DND-41 (cell line): Measurements from ENCODE around the gene SLC17A2.

Source experiments
- EZH2 ChIP-seq: IDR thresholded peaks from 3 replicates; pipeline ENCODE4 v1.6.1; 2012; ENCODE audit warnings: borderline replicate concordance, low read depth, mild to moderate bottlenecking, moderate library complexity, low read length, inconsistent platforms; ENCODE audit not compliant: severe bottlenecking
- TF ChIP-seq, protein P1 (sequence below): IDR thresholded peaks from 2 replicates; pipeline ENCODE4 v1.5.1; 2012; ENCODE audit warnings: borderline replicate concordance, low read length, moderate library complexity, mild to moderate bottlenecking; ENCODE audit not compliant: poor library complexity, severe bottlenecking; ENCODE audit errors: extremely low read depth

DNA sequence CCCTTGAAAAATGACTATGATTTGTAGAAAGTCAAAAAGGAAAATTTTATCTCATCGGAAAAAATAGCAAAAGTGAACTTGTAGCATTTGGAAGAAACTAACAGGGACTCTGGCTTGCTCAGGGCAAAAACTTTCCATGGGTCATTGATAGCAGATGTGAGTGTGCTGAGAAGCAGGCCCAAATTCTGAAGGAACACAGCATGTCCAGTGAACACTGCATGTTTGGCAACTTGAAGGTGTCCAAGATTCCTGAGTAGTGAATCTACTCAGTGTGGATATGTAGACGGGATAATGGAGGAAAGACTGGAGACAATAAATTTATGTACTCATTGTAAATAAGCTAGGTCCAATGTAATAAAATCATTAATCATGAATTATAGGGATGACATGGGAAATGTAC, 8.2 kb downstream of the SLC17A2 start:
- TF ChIP-seq, protein P1, sequence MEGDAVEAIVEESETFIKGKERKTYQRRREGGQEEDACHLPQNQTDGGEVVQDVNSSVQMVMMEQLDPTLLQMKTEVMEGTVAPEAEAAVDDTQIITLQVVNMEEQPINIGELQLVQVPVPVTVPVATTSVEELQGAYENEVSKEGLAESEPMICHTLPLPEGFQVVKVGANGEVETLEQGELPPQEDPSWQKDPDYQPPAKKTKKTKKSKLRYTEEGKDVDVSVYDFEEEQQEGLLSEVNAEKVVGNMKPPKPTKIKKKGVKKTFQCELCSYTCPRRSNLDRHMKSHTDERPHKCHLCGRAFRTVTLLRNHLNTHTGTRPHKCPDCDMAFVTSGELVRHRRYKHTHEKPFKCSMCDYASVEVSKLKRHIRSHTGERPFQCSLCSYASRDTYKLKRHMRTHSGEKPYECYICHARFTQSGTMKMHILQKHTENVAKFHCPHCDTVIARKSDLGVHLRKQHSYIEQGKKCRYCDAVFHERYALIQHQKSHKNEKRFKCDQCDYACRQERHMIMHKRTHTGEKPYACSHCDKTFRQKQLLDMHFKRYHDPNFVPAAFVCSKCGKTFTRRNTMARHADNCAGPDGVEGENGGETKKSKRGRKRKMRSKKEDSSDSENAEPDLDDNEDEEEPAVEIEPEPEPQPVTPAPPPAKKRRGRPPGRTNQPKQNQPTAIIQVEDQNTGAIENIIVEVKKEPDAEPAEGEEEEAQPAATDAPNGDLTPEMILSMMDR: no peak
- TF ChIP-seq EZH2: no peak
